ENCODE results near the gene ZNF287. TPM values are rescaled to one million over a fixed set of nuclear protein-coding genes. Genes with fewer than 3 reads are reported as not detected.

Gene ZNF287
- total RNA-seq, 1 experiment from 2014 or later, result 7.9 TPM

- no TSS peak for BruUV-seq (replicated peaks)
- no peaks in the 10 kb centered on the region for H3K36me3 ChIP-seq (ENCODE audit: control insufficient read depth, insufficient read depth, low read length)
- ChIA-PET CTCF (interaction anchor here (0.6 kb wide), 1 partner anchor 12 kb away, joined by 3 read pairs; no protein-coding TSS in a partner anchor), POLR2A (no interaction called here)
- Mint-ChIP-seq H3K27me3 (ENCODE audit: insufficient read depth, unreplicated experiment) (no peaks in the 10 kb centered on the region), H3K27ac (ENCODE audit: unreplicated experiment) (peak overlapping the region; percentile 32), H3K4me1 (ENCODE audit: low read depth, unreplicated experiment) (no peaks in the 10 kb centered on the region), H3K9me3 (ENCODE audit: unreplicated experiment) (peaks cover 8% of the 10 kb centered on the region), H3K4me3 (ENCODE audit: unreplicated experiment) (peak overlapping the region; percentile 99), H3K36me3 (ENCODE audit: insufficient read depth, unreplicated experiment) (peaks cover 6% of the 10 kb centered on the region)
- no peak overlapping the region for H3K4me3 ChIP-seq (ENCODE audit: low read depth, low read length)
- TF ChIP-seq, protein P1, sequence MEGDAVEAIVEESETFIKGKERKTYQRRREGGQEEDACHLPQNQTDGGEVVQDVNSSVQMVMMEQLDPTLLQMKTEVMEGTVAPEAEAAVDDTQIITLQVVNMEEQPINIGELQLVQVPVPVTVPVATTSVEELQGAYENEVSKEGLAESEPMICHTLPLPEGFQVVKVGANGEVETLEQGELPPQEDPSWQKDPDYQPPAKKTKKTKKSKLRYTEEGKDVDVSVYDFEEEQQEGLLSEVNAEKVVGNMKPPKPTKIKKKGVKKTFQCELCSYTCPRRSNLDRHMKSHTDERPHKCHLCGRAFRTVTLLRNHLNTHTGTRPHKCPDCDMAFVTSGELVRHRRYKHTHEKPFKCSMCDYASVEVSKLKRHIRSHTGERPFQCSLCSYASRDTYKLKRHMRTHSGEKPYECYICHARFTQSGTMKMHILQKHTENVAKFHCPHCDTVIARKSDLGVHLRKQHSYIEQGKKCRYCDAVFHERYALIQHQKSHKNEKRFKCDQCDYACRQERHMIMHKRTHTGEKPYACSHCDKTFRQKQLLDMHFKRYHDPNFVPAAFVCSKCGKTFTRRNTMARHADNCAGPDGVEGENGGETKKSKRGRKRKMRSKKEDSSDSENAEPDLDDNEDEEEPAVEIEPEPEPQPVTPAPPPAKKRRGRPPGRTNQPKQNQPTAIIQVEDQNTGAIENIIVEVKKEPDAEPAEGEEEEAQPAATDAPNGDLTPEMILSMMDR (IDR thresholded peaks at IDR 0.05; ENCODE audit: insufficient read depth in 1 of 2, low read depth in 1 of 2, low read length in 1 of 2, severe bottlenecking in 1 of 2, unreplicated experiment in 1 of 2), result no peak
- H3K27me3 ChIP-seq (replicated peaks; ENCODE audit: control insufficient read depth, insufficient read depth, low read length), result no peaks in the 10 kb centered on the region
- H3K4me1 ChIP-seq, result 0 out of 2 replicates have a peak, but pooled peaks cover 8% of the 10 kb centered on the region
- H3K9me3 ChIP-seq, result peaks cover 5% of the 10 kb centered on the region; the same call in 1 of the 2 replicates
- DNase-seq, result no peak
- intact Hi-C loops (cut with micrococcal nuclease; ENCODE audit: unreplicated experiment), result loop anchor here (1.0 kb wide), 1 partner anchor 47 kb away; no protein-coding TSS in a partner anchor
These were observed 31.9 kb downstream of the ZNF287 start for GRCh38 chr17:16537130-16537458.

- TF ChIP-seq, protein P1 (IDR thresholded peaks at IDR 0.05; ENCODE audit: insufficient read depth in 1 of 2, low read depth in 1 of 2, low read length in 1 of 2, severe bottlenecking in 1 of 2, unreplicated experiment in 1 of 2), result no peak
These were observed 34.8 kb downstream of the ZNF287 start for GRCh38 chr17:16534236-16534635.

DNA sequence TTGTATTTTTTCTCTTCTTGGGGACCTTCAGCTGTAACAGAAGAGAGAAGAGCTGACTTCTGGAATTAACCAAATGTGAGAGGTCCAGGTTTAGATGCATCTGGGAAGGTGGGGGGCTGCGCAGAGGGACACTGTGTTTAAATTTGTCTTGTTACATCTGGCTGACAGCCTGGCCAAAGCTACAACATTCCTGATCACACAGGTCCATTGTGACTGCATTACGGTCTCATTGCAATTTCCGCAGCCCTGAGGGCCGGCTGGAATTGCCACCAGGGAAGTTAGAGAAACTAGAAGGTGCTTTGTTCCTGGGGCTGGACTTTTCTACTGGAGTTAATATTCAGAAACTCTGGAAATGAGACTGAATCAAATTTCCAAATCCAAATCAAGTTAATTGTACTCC is 39.1 kb downstream of the ZNF287 start:
- Mint-ChIP-seq H3K27me3 (ENCODE audit: insufficient read depth, unreplicated experiment) (peaks cover 19% of the 10 kb centered on the region), H3K36me3 (ENCODE audit: insufficient read depth, unreplicated experiment) (no peaks in the 10 kb centered on the region), H3K9me3 (ENCODE audit: unreplicated experiment) (no peaks in the 10 kb centered on the region), H3K27ac (ENCODE audit: unreplicated experiment) (no peak overlapping the region), H3K4me1 (ENCODE audit: low read depth, unreplicated experiment) (no peaks in the 10 kb centered on the region), H3K4me3 (ENCODE audit: unreplicated experiment) (no peak overlapping the region)
- Histone ChIP-seq H3K9me3 (no peaks in the 10 kb centered on the region), H3K27me3 (replicated peaks; ENCODE audit: control insufficient read depth, insufficient read depth, low read length) (no peaks in the 10 kb centered on the region), H3K4me1 (0 out of 2 replicates have a peak, but pooled peaks cover 5% of the 10 kb centered on the region), H3K4me3 (ENCODE audit: low read depth, low read length) (no peak overlapping the region), H3K36me3 (ENCODE audit: control insufficient read depth, insufficient read depth, low read length) (no peaks in the 10 kb centered on the region)
- TF ChIP-seq, protein P1 (IDR thresholded peaks at IDR 0.05; ENCODE audit: insufficient read depth in 1 of 2, low read depth in 1 of 2, low read length in 1 of 2, severe bottlenecking in 1 of 2, unreplicated experiment in 1 of 2), result no peak
- intact Hi-C loops (cut with micrococcal nuclease; ENCODE audit: unreplicated experiment), result no loop called here
- no peak for DNase-seq
- no TSS peak for BruUV-seq (replicated peaks)
- POLR2A ChIA-PET, result no interaction called here
- CTCF ChIA-PET, result no interaction called here

More at GRCh38 chr17:16534236-16534635, 34.8 kb downstream of the ZNF287 start:
- Mint-ChIP-seq H3K36me3 (ENCODE audit: insufficient read depth, unreplicated experiment) (peaks cover 6% of the 10 kb centered on the region), H3K27ac (ENCODE audit: unreplicated experiment) (no peak overlapping the region), H3K27me3 (ENCODE audit: insufficient read depth, unreplicated experiment) (peaks cover 5% of the 10 kb centered on the region), H3K4me3 (ENCODE audit: unreplicated experiment) (no peak overlapping the region), H3K9me3 (ENCODE audit: unreplicated experiment) (no peaks in the 10 kb centered on the region), H3K4me1 (ENCODE audit: low read depth, unreplicated experiment) (no peaks in the 10 kb centered on the region)
- Histone ChIP-seq H3K4me1 (0 out of 2 replicates have a peak, but pooled peaks cover 8% of the 10 kb centered on the region), H3K27me3 (replicated peaks; ENCODE audit: control insufficient read depth, insufficient read depth, low read length) (no peaks in the 10 kb centered on the region), H3K4me3 (ENCODE audit: low read depth, low read length) (no peak overlapping the region), H3K36me3 (ENCODE audit: control insufficient read depth, insufficient read depth, low read length) (no peaks in the 10 kb centered on the region), H3K9me3 (no peaks in the 10 kb centered on the region)
- ChIA-PET POLR2A (no interaction called here), CTCF (no interaction called here)
- no peak for DNase-seq
- BruUV-seq (replicated peaks), result no TSS peak
- intact Hi-C loops (cut with micrococcal nuclease; ENCODE audit: unreplicated experiment), result no loop called here

Measured in Caco-2 (cell line).